ENCODE measurements around the gene SRM. TPM values are rescaled to one million over a fixed set of nuclear protein-coding genes. Genes with fewer than 3 reads are reported as not detected.

Gene SRM
- total and polyA plus RNA-seq, 2 of the 4 experiments (the other 2 are of a cell fraction): 23.1 to 160 TPM

- Histone ChIP-seq H3K9me3 (ENCODE audit: control insufficient read depth, insufficient read depth, low read length) (no peaks in the 10 kb centered on the region), H4K20me1 (ENCODE audit: insufficient read depth, low read length) (no peaks in the 10 kb centered on the region), H3K9ac (ENCODE audit: low read depth, low read length) (no peak overlapping the region), H3K27me3 (ENCODE audit: control insufficient read depth, insufficient read depth, low read length) (no peaks in the 10 kb centered on the region), H3K36me3 (ENCODE audit: control insufficient read depth, insufficient read depth, low read length) (peaks cover 76% of the 10 kb centered on the region), H3K14ac (replicated peaks; ENCODE audit: low read depth, low read length) (no peak overlapping the region), H2BK5ac (ENCODE audit: low read depth, low read length, poor library complexity, severe bottlenecking) (no peak overlapping the region), H3K4me3 (ENCODE audit: insufficient read depth, low read depth, low read length) (no peak overlapping the region), H2AFZ (replicated peaks; ENCODE audit: low read length, poor library complexity) (no peak overlapping the region), H4K8ac (ENCODE audit: low read depth in 2 of 2, low read length in 2 of 2) (no peak overlapping the region), H3K23ac (ENCODE audit: low read depth, low read length) (no peak overlapping the region), H3K27ac (ENCODE audit: insufficient read depth, low read length) (no peak overlapping the region), H3K4me2 (ENCODE audit: low read depth, low read length) (no peak overlapping the region), H3K4me1 (ENCODE audit: control insufficient read depth, insufficient read depth, low read length) (no peaks in the 10 kb centered on the region), H2BK20ac (ENCODE audit: low read depth, low read length) (no peak overlapping the region), H2AK9ac (replicated peaks; ENCODE audit: low read depth, low read length, poor library complexity) (no peak overlapping the region), H2AK5ac (ENCODE audit: low read depth, low read length) (no peak overlapping the region), H4K91ac (ENCODE audit: insufficient read depth, low read depth, low read length) (no peak overlapping the region), H3K9me1 (ENCODE audit: insufficient read depth, low read length) (no peaks in the 10 kb centered on the region), H2BK120ac (ENCODE audit: low read depth, low read length) (no peak overlapping the region), H3K4ac (ENCODE audit: low read depth, low read length) (no peak overlapping the region), H3K18ac (ENCODE audit: low read depth, low read length) (no peak overlapping the region), H3K56ac (ENCODE audit: extremely low read depth, insufficient read depth, low read length) (no peak overlapping the region), H2BK15ac (ENCODE audit: low read depth, low read length) (no peak overlapping the region), H3K79me1 (ENCODE audit: low read depth in 1 of 2, low read length in 2 of 2) (peaks cover 0 to 4% of the 10 kb centered on the region in 2 experiments; a peak in 1 of 4 replicates), H4K5ac (ENCODE audit: low read depth, low read length) (no peak overlapping the region)
- dilution Hi-C loops (cut with HindIII; ENCODE audit: low sequenced_read_pairs, unreplicated experiment) (no loop called here), in situ Hi-C loops (cut with MboI; ENCODE audit: low sequenced_read_pairs) (no loop called here), intact Hi-C loops (cut with micrococcal nuclease) (no loop called here)
- CTCF ChIA-PET: no interaction called here
- POLR2A ChIA-PET (ENCODE audit: unreplicated experiment): no interaction called here
- WGBS, 2 experiments (ENCODE audit: extremely low coverage in 2 of 2, insufficient read length in 1 of 2): 83% methylated on average over 6 of the region's 13 CpGs; no CpG with 5 or more reads in 1 of the 2 experiments
- no peak for TF ChIP-seq NFE2L2 (IDR thresholded peaks at IDR 0.05; ENCODE audit: low read depth, low read length)
- no peak for TF ChIP-seq RAD21 (IDR thresholded peaks at IDR 0.05; ENCODE audit: low read length)
- TF ChIP-seq MXI1 (IDR thresholded peaks at IDR 0.05; ENCODE audit: borderline replicate concordance, low read depth, low read length): no peak
- no peak for TF ChIP-seq CEBPB (IDR thresholded peaks at IDR 0.05; ENCODE audit: low read depth, low read length)
- TF ChIP-seq CHD1 (IDR thresholded peaks at IDR 0.05; ENCODE audit: low read depth, low read length): no peak
- TF ChIP-seq RFX5 (IDR thresholded peaks at IDR 0.05; ENCODE audit: low read depth, low read length): no peak
- TF ChIP-seq RCOR1 (IDR thresholded peaks at IDR 0.05; ENCODE audit: insufficient replicate concordance, low read length): no peak
- no peak for TF ChIP-seq CTCF (conservative IDR thresholded peaks at IDR 0.05; ENCODE audit: low read depth, low read length)
- no peak for TF ChIP-seq MAZ (IDR thresholded peaks at IDR 0.05; ENCODE audit: borderline replicate concordance, low read depth, low read length)
- no peak for TF ChIP-seq BHLHE40 (IDR thresholded peaks at IDR 0.05; ENCODE audit: low read depth, low read length)
- no peak for TF ChIP-seq SMC3 (IDR thresholded peaks at IDR 0.05; ENCODE audit: low read depth, low read length)
- BruUV-seq (replicated peaks): no TSS peak
- ATAC-seq (ENCODE audit: low read depth): no peak
- no peak for DNase-seq
Observed at GRCh38 chr1:11072216-11072917, 12.5 kb upstream of the SRM start.

All from IMR-90 (cell line).